GM18520 (cell line): ENCODE results near the gene DNALI1.

ENCODE experiments used
- ATAC-seq: cut with Tn5 transposase; IDR thresholded peaks from one replicate; pipeline ENCODE4 v1.9.1; 2021; ENCODE audit not compliant: unreplicated experiment

The DNALI1 gene

GRCh38 chr1:37599940-37600339 lies 43.2 kb downstream of the DNALI1 start:
- no peak for ATAC-seq

- ATAC-seq: no peak
Measured at GRCh38 chr1:37601441-37601840, 44.7 kb downstream of the DNALI1 start.

- ATAC-seq: no peak
Measured at GRCh38 chr1:37602750-37603694, 46.3 kb downstream of the DNALI1 start.

- ATAC-seq: no peak
Measured at GRCh38 chr1:37605061-37605650, 48.4 kb downstream of the DNALI1 start.

GRCh38 chr1:37605806-37606474 lies 49.2 kb downstream of the DNALI1 start:
- ATAC-seq: no peak

- no peak for ATAC-seq
Measured at GRCh38 chr1:37606481-37607263, 49.9 kb downstream of the DNALI1 start.

GRCh38 chr1:37609002-37609401 lies 52.3 kb downstream of the DNALI1 start:
- ATAC-seq: no peak

GRCh38 chr1:37609994-37610393 lies 53.3 kb downstream of the DNALI1 start:
- ATAC-seq: no peak

GRCh38 chr1:37612186-37612585 lies 55.4 kb downstream of the DNALI1 start:
- no peak for ATAC-seq

GRCh38 chr1:37614105-37614504 lies 57.4 kb downstream of the DNALI1 start:
- no peak for ATAC-seq

GRCh38 chr1:37616330-37616729 lies 59.6 kb downstream of the DNALI1 start:
- ATAC-seq: no peak
